ENCODE results near the gene EXOSC1. TPM values are rescaled to one million over a fixed set of nuclear protein-coding genes. Genes with fewer than 3 reads are reported as not detected.
"Not testable (repeated sequence)": the region's sequence is repeated elsewhere in the genome, so short reads cannot be mapped to it uniquely, and the experiment has no call there.

EXOSC1 gene
- total RNA-seq, 1 donor from 2014 or later: 21.2 TPM

- no peak for DNase-seq (ENCODE audit: low spot score)
Observed at GRCh38 chr10:97411406-97411805, 34.4 kb downstream of the EXOSC1 start.

- no peak for DNase-seq (ENCODE audit: low spot score)
Observed at GRCh38 chr10:97408496-97408992, 37.3 kb downstream of the EXOSC1 start.

GRCh38 chr10:97407952-97408248 is 37.9 kb downstream of the EXOSC1 start:
- DNase-seq (ENCODE audit: low spot score): no peak

- DNase-seq (ENCODE audit: low spot score): no peak
Observed at GRCh38 chr10:97407211-97407951, 38.4 kb downstream of the EXOSC1 start.

- DNase-seq (ENCODE audit: low spot score): not testable (repeated sequence)
Observed at GRCh38 chr10:97406483-97406882, 39.3 kb downstream of the EXOSC1 start.

GRCh38 chr10:97406064-97406463 is 39.7 kb downstream of the EXOSC1 start:
- no peak for DNase-seq (ENCODE audit: low spot score)

GRCh38 chr10:97404044-97404443 is 41.8 kb downstream of the EXOSC1 start:
- DNase-seq (ENCODE audit: low spot score): no peak

- DNase-seq (ENCODE audit: low spot score): no peak
Observed at GRCh38 chr10:97401455-97401919, 44.3 kb downstream of the EXOSC1 start.

GRCh38 chr10:97400665-97401454 is 44.9 kb downstream of the EXOSC1 start, which contains the start of gene RRP12:
Gene RRP12, minus strand, starts transcription at chr10:97401340. Its CDS starts 109 bp downstream, at chr10:97401231.
- DNase-seq (ENCODE audit: low spot score): no peak

- DNase-seq (ENCODE audit: low spot score): no peak
Observed at GRCh38 chr10:97399843-97400545, 45.8 kb downstream of the EXOSC1 start.

- no peak for DNase-seq (ENCODE audit: low spot score)
Observed at GRCh38 chr10:97396056-97396455, 49.8 kb downstream of the EXOSC1 start.

GRCh38 chr10:97393034-97393573 is 52.7 kb downstream of the EXOSC1 start:
- no peak for DNase-seq (ENCODE audit: low spot score)

- no peak for DNase-seq (ENCODE audit: low spot score)
Observed at GRCh38 chr10:97390091-97390490, 55.7 kb downstream of the EXOSC1 start.

- no peak for DNase-seq (ENCODE audit: low spot score)
Observed at GRCh38 chr10:97388152-97388551, 57.7 kb downstream of the EXOSC1 start.

Other genes starting within 250 kb of the EXOSC1 start
- 7.9 TPM for gene ARHGAP19, start 153.4 kb downstream of the EXOSC1 start, total RNA-seq
- gene FRAT1, start 126.7 kb downstream of the EXOSC1 start, total RNA-seq: 8.2 TPM
- 8.4 TPM for gene FRAT2, start 111.3 kb downstream of the EXOSC1 start, total RNA-seq
- gene RRP12, start 44.7 kb downstream of the EXOSC1 start, total RNA-seq: 38.6 TPM
- 190 TPM for gene PGAM1, start 19.8 kb downstream of the EXOSC1 start, total RNA-seq
- 28.0 TPM for gene ZDHHC16, start 169 bp upstream of the EXOSC1 start, total RNA-seq
- 38.0 TPM for gene MMS19, start 52.4 kb upstream of the EXOSC1 start, total RNA-seq
- gene UBTD1, start 52.9 kb upstream of the EXOSC1 start, total RNA-seq: 19.9 TPM
- not detected for gene ANKRD2, start 126.8 kb upstream of the EXOSC1 start, total RNA-seq
- gene HOGA1, start 138.4 kb upstream of the EXOSC1 start, total RNA-seq: 3.8 TPM
- gene C10orf62, start 143.7 kb upstream of the EXOSC1 start, total RNA-seq: not detected
- 1.5 TPM for gene MORN4, start 187.5 kb upstream of the EXOSC1 start, total RNA-seq
- gene PI4K2A, start 194.7 kb upstream of the EXOSC1 start, total RNA-seq: 22.3 TPM
- 30.5 TPM for gene AVPI1, start 241.2 kb upstream of the EXOSC1 start, total RNA-seq